ENCODE measurements around the gene ZFP90. TPM values are rescaled to one million over a fixed set of nuclear protein-coding genes. Genes with fewer than 3 reads are reported as not detected.

The ZFP90 gene
- total and polyA plus RNA-seq, 3 donors from 2014 or later = 19.9 to 49.1 (median 31.5) TPM

DNA sequence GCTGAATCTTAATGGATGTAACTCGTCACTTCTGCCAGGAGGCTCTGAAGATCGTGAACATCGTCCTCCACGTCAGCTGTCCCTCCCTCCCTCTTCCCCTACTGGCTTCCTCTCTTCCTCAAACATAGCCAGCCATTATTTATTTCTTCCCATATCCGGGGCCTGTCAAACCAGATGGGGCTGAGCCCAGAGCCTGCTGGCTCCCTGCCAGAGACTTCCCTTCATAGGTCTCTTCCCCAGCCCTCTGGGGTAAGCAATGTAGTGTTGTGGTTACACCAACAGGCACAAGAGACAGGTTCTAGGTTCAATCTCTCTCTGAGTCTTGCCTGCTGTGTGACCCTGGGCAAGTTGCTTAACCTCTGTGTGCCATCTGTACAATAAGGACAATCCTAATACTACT is 40.1 kb upstream of the ZFP90 start:
- TF ChIP-seq, protein P1, sequence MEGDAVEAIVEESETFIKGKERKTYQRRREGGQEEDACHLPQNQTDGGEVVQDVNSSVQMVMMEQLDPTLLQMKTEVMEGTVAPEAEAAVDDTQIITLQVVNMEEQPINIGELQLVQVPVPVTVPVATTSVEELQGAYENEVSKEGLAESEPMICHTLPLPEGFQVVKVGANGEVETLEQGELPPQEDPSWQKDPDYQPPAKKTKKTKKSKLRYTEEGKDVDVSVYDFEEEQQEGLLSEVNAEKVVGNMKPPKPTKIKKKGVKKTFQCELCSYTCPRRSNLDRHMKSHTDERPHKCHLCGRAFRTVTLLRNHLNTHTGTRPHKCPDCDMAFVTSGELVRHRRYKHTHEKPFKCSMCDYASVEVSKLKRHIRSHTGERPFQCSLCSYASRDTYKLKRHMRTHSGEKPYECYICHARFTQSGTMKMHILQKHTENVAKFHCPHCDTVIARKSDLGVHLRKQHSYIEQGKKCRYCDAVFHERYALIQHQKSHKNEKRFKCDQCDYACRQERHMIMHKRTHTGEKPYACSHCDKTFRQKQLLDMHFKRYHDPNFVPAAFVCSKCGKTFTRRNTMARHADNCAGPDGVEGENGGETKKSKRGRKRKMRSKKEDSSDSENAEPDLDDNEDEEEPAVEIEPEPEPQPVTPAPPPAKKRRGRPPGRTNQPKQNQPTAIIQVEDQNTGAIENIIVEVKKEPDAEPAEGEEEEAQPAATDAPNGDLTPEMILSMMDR (IDR thresholded peaks at IDR 0.05) = no peak
- TF ChIP-seq POLR2A (IDR thresholded peaks at IDR 0.05) = no peak
- Histone ChIP-seq H3K36me3 (ENCODE audit: low read depth, missing control alignments) (no peaks in the 10 kb centered on the region), H3K4me1 (no peaks in the 10 kb centered on the region), H3K27ac (no peak overlapping the region), H3K4me3 (no peak overlapping the region), H3K27me3 (no peaks in the 10 kb centered on the region), H3K9me3 (no peaks in the 10 kb centered on the region)
- intact Hi-C loops (cut with DNase I; ENCODE audit: low total_unique reads) = no loop called here
- WGBS, 2 donors = 44 to 59% methylated on average over 5 of the region's 5 CpGs
- no peak for DNase-seq

GRCh38 chr16:68503334-68503733 is 35.8 kb upstream of the ZFP90 start:
- no peak for TF ChIP-seq POLR2A (IDR thresholded peaks at IDR 0.05)
- TF ChIP-seq, protein P1 (IDR thresholded peaks at IDR 0.05) = no peak
- no peak overlapping the region for H3K4me3 ChIP-seq
- 91 to 93% methylated on average over 3 of the region's 3 CpGs for WGBS, 2 donors
- no peaks in the 10 kb centered on the region for H3K27me3 ChIP-seq
- DNase-seq = no peak
- no peak overlapping the region for H3K27ac ChIP-seq
- intact Hi-C loops (cut with DNase I; ENCODE audit: low total_unique reads) = no loop called here
- H3K36me3 ChIP-seq (ENCODE audit: low read depth, missing control alignments) = no peaks in the 10 kb centered on the region
- no peaks in the 10 kb centered on the region for H3K9me3 ChIP-seq
- H3K4me1 ChIP-seq = no peaks in the 10 kb centered on the region

GRCh38 chr16:68504066-68504465 is 35.0 kb upstream of the ZFP90 start:
- H3K36me3 ChIP-seq (ENCODE audit: low read depth, missing control alignments) = no peaks in the 10 kb centered on the region
- no peak for TF ChIP-seq POLR2A (IDR thresholded peaks at IDR 0.05)
- TF ChIP-seq, protein P1 (IDR thresholded peaks at IDR 0.05) = no peak
- no peak overlapping the region for H3K4me3 ChIP-seq
- no peak for DNase-seq
- H3K27ac ChIP-seq = no peak overlapping the region
- no peaks in the 10 kb centered on the region for H3K9me3 ChIP-seq
- intact Hi-C loops (cut with DNase I; ENCODE audit: low total_unique reads) = no loop called here
- no peaks in the 10 kb centered on the region for H3K4me1 ChIP-seq
- 65 to 81% methylated on average over 4 to 7 of the region's 7 CpGs for WGBS, 2 donors
- no peaks in the 10 kb centered on the region for H3K27me3 ChIP-seq

DNA sequence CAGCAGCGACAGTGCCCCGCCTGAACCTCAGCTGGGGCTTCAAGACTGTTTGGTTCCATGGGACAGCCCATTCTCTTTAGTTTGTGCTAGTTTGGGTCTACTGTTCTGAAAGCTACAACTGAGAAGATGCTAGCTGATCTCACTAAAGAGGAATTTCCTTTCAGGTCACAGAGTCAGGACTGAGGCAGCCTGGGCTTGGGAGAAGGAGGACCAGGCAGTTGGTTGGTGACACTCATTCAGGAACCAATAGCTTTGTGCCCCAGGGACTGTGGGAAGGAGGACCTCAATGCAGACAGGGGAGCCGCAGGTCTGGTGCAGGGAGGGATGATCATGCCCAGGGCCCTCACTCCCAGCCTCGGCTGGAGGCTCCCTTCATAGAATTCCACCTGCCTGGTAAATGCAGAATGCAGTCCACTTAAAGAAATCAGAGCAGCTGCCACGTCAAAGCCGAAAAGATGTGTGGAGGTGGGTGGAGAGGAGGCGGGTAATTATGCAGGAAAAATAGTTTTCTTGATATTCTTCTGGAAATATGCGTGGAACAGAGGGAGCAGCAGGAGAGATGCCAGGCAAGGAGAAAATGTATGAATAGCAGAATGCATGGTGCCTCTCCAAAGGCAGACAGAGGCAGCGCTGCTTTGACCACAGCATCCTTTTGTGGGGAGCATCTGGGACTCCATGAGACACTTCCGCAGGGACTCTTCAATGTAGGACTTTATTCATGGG is 32.6 kb upstream of the ZFP90 start:
- no peak for DNase-seq
- 70 to 73% methylated on average over 10 of the region's 10 CpGs for WGBS, 2 donors
- Histone ChIP-seq H3K9me3 (no peaks in the 10 kb centered on the region), H3K27me3 (no peaks in the 10 kb centered on the region), H3K4me1 (peaks cover 5% of the 10 kb centered on the region), H3K4me3 (no peak overlapping the region), H3K36me3 (ENCODE audit: low read depth, missing control alignments) (no peaks in the 10 kb centered on the region), H3K27ac (no peak overlapping the region)
- intact Hi-C loops (cut with DNase I; ENCODE audit: low total_unique reads) = no loop called here
- TF ChIP-seq, protein P1 (IDR thresholded peaks at IDR 0.05) = no peak
- TF ChIP-seq POLR2A (IDR thresholded peaks at IDR 0.05) = no peak

DNA sequence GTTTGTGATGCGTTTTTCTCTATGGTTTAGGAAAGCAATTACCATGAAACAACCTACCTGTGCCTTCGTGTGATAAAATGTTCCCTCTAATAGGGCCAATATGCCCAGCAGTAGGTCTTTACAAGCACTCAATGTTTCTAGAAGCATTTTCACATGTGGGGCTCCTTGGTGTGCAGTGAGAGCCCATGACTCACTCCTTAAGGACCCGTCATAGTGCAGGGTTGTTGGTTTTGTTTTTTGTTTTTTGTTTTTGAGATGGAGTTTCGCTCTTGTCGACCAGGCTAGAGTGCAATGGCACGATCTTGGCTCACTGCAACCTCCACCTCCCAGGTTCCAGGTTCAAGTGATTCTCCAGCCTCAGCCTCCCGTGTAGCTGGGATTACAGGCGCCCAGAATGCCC is 31.1 kb upstream of the ZFP90 start:
- Histone ChIP-seq H3K27me3 (no peaks in the 10 kb centered on the region), H3K9me3 (no peaks in the 10 kb centered on the region), H3K36me3 (ENCODE audit: low read depth, missing control alignments) (no peaks in the 10 kb centered on the region), H3K4me1 (peaks cover 5% of the 10 kb centered on the region), H3K4me3 (no peak overlapping the region), H3K27ac (no peak overlapping the region)
- TF ChIP-seq, protein P1 (IDR thresholded peaks at IDR 0.05) = no peak
- no peak for DNase-seq
- 87 to 89% methylated on average over 8 of the region's 8 CpGs for WGBS, 2 donors
- intact Hi-C loops (cut with DNase I; ENCODE audit: low total_unique reads) = no loop called here

All from testis (tissue), 3 donors.